ENCODE results near the gene PRKN. TPM values are rescaled to one million over a fixed set of nuclear protein-coding genes. Genes with fewer than 3 reads are reported as not detected.

PRKN gene
- total and polyA plus RNA-seq, 10 donors, result 0.23 to 14.1 (median 7.0) TPM

- intact Hi-C loops (cut with DNase I; ENCODE audit: low total_unique reads), result no loop called here
- Histone ChIP-seq H3K4me3 (no peak overlapping the region), H3K4me1 (no peaks in the 10 kb centered on the region), H3K27ac (no peak overlapping the region), H3K9me3 (peaks cover 0 to 7% (median 0%) of the 10 kb centered on the region in 8 donors), H3K36me3 (no peaks in the 10 kb centered on the region), H3K27me3 (replicated peaks in 1 of 7) (no peaks in the 10 kb centered on the region)
- WGBS, 5 donors, result 76 to 81% (median 77%) methylated on average over 5 of the region's 5 CpGs
- no peak for DNase-seq
- no peak for TF ChIP-seq POLR2AphosphoS5 (IDR thresholded peaks at IDR 0.05)
- TF ChIP-seq POLR2A (IDR thresholded peaks at IDR 0.05), result no peak
- no peak for TF ChIP-seq CTCF (IDR thresholded peaks at IDR 0.05 in 8 of 11, conservative IDR thresholded peaks at IDR 0.05 in 3 of 11)
These were observed 42.0 kb downstream of the PRKN start for GRCh38 chr6:162685586-162685985.

- intact Hi-C loops (cut with DNase I; ENCODE audit: low total_unique reads), result no loop called here
These were observed 42.6 kb downstream of the PRKN start for GRCh38 chr6:162684961-162685360.

GRCh38 chr6:162684052-162684451 is 43.5 kb downstream of the PRKN start:
- Histone ChIP-seq H3K9me3 (peaks cover 0 to 7% (median 0%) of the 10 kb centered on the region in 8 donors), H3K27me3 (replicated peaks in 1 of 7) (no peaks in the 10 kb centered on the region), H3K36me3 (no peaks in the 10 kb centered on the region), H3K4me3 (no peak overlapping the region), H3K4me1 (no peaks in the 10 kb centered on the region), H3K27ac (no peak overlapping the region)
- intact Hi-C loops (cut with DNase I; ENCODE audit: low total_unique reads), result no loop called here
- 62 to 80% (median 77%) methylated on average over 1 of the region's 1 CpG for WGBS, 5 donors
- TF ChIP-seq CTCF (IDR thresholded peaks at IDR 0.05 in 8 of 11, conservative IDR thresholded peaks at IDR 0.05 in 3 of 11) (no peak), POLR2A (IDR thresholded peaks at IDR 0.05) (no peak), POLR2AphosphoS5 (IDR thresholded peaks at IDR 0.05) (no peak)
- DNase-seq, result no peak

More at GRCh38 chr6:162684961-162685360, 42.6 kb downstream of the PRKN start:
- Histone ChIP-seq H3K36me3 (no peaks in the 10 kb centered on the region), H3K4me3 (no peak overlapping the region), H3K4me1 (no peaks in the 10 kb centered on the region), H3K27me3 (replicated peaks in 1 of 7) (no peaks in the 10 kb centered on the region), H3K9me3 (peaks cover 0 to 7% (median 0%) of the 10 kb centered on the region in 8 donors), H3K27ac (no peak overlapping the region)
- DNase-seq, result no peak
- TF ChIP-seq CTCF (IDR thresholded peaks at IDR 0.05 in 8 of 11, conservative IDR thresholded peaks at IDR 0.05 in 3 of 11), result no peak
- no peak for TF ChIP-seq POLR2A (IDR thresholded peaks at IDR 0.05)
- TF ChIP-seq POLR2AphosphoS5 (IDR thresholded peaks at IDR 0.05), result no peak
- 74 to 92% (median 85%) methylated on average over 3 of the region's 3 CpGs for WGBS, 5 donors

- WGBS, 5 donors, result 67 to 84% (median 77%) methylated on average over 4 of the region's 4 CpGs
- Histone ChIP-seq H3K4me1 (no peaks in the 10 kb centered on the region), H3K27ac (no peak overlapping the region), H3K9me3 (peaks cover 0 to 7% (median 0%) of the 10 kb centered on the region in 8 donors), H3K36me3 (no peaks in the 10 kb centered on the region), H3K27me3 (replicated peaks in 1 of 7) (no peaks in the 10 kb centered on the region), H3K4me3 (no peak overlapping the region)
- no peak for TF ChIP-seq POLR2AphosphoS5 (IDR thresholded peaks at IDR 0.05)
- TF ChIP-seq POLR2A (IDR thresholded peaks at IDR 0.05), result no peak
- TF ChIP-seq CTCF (IDR thresholded peaks at IDR 0.05 in 8 of 11, conservative IDR thresholded peaks at IDR 0.05 in 3 of 11), result no peak
- no peak for DNase-seq
- intact Hi-C loops (cut with DNase I; ENCODE audit: low total_unique reads), result no loop called here
These were observed 44.4 kb downstream of the PRKN start for GRCh38 chr6:162683135-162683534.
